HG02759 (cell line): ENCODE data around the gene TMEM63C.
A peak's percentile ranks its signal among the peaks of the same experiment; 100 is the strongest.

Source experiments
- ATAC-seq: cut with Tn5 transposase; IDR thresholded peaks from one replicate; pipeline ENCODE4 v1.9.1; 2021; ENCODE audit warnings: mild to moderate bottlenecking, moderate library complexity; ENCODE audit not compliant: unreplicated experiment

The TMEM63C gene, protein sequence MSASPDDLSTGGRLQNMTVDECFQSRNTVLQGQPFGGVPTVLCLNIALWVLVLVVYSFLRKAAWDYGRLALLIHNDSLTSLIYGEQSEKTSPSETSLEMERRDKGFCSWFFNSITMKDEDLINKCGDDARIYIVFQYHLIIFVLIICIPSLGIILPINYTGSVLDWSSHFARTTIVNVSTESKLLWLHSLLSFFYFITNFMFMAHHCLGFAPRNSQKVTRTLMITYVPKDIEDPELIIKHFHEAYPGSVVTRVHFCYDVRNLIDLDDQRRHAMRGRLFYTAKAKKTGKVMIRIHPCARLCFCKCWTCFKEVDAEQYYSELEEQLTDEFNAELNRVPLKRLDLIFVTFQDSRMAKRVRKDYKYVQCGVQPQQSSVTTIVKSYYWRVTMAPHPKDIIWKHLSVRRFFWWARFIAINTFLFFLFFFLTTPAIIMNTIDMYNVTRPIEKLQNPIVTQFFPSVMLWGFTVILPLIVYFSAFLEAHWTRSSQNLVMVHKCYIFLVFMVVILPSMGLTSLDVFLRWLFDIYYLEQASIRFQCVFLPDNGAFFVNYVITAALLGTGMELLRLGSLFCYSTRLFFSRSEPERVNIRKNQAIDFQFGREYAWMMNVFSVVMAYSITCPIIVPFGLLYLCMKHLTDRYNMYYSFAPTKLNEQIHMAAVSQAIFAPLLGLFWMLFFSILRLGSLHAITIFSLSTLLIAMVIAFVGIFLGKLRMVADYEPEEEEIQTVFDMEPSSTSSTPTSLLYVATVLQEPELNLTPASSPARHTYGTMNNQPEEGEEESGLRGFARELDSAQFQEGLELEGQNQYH

DNA sequence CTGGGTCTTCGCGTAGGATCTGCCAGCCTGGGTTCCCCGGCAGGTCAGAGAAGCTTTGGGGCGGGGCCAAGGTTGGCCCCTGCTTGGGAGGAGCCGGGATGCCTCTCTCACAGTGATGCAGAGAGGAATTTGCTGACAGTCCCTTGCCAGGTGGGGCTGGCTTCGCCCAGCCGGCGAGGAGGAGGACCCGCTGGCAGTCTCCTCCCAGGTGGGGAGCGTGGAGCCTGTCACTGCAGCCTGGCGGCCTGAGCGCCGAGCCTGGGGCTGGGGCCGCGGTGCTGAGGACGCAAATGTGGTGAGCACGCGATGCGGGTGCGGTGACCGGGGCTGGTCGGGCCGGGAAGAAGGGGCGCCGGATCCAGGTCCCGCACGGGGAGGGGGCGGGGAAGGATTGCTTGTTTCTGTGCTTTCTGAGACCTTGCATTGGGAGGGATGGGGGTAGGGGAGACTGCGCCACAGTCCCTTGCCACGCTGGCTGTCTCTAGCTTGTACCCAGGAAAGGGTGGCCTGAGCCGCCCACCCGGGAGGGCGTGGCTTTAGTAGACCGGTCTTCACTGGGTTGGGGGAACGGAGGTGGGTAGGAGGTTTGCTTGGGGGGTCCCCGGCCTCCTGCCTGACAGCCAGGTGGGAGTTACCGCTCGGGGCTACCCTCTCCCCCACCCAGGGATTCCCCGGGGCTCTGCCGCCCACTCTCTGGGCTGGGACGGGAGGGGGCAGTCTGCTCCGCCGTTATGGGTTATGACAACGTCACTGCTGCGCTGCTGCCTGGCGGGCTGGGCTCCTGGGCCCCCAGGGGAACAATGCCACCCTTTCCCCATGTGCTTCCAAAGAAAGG is at the start of gene TMEM63C:
Gene TMEM63C, plus strand, starts transcription at position 196 of the 835 bp plus-strand sequence. CDS start 37,016 bp downstream, outside the sequence.
- peak; percentile 88 for ATAC-seq

DNA sequence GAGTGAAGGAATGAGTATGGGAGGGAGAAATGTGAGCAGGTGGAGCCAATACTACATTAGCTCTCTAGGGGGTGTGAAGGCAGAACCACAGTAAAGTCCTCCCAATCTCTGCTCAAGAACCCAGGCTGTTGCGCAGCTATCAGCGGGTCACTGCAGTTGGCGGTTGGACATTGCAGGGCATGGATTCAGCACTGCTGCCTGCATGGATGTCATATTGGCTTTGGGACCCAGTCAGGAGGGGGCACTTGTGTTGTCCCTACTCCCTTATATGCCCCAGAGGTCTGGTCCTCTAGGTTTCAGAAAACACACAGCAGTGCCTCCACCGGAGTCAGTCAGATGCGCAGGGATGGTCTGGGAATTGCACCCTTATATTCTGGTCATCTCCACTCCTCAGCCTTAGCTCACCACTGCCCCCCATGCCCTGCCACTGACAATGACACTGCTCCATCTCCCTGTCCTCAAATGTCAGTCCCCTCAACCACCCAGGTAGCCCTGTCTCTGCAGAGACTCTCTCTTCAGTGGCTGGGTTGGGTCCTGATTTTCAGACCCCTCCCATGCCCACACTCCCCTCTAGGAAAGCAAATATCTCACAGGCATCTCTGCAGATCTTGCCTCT is 49.6 kb upstream of the TMEM63C start:
- ATAC-seq, result no peak

DNA sequence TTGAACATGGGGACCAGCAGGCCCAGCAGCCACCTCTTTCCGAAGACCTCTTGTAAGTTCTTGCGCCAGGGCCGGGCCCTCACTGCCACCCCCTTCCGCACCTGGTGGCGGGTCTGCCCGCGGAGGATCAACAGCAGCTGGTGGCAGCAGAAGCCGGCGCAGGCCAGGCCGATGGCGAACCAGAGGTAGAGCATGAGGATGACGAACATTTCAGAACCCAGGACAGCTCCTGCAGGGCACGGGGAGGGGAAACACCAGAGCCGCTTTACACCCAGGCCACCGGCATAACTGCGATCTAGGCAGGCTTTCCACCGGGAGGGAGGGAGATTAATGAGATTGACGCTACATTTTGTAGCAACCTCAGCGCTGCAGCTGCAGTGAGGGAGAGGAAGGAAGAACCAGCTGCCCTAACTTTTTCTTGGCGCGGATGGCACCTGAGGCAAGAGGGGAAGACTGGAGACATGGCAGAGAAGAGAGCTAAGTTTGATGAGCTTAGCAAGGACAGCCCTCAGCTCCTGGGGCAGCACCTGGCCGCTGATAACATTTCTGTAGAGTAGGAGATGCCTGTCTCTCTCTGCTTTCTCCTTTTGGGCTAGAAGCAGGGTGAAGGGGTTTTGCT is 47.8 kb upstream of the TMEM63C start:
- ATAC-seq, result peak; percentile 73

DNA sequence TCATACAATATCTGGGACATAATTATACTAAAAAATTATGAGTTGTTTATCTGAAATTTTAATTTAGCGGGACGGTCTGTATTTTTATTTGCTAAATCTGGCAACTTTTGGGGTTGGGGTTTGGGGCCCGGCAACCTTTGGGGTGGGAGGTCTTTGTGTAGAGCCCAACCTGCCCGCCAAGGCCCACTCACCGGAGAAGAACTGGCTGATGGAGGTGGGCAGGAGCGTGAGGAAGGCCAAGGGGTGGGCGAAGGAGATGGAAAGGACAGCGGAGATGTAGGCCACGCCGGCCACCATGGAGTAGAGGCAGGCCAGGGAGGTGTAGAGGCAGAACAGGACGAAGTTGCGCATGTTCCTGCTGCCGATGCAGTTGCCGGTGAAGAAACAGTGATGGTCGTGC is 42.6 kb upstream of the TMEM63C start:
- ATAC-seq, result no peak

DNA sequence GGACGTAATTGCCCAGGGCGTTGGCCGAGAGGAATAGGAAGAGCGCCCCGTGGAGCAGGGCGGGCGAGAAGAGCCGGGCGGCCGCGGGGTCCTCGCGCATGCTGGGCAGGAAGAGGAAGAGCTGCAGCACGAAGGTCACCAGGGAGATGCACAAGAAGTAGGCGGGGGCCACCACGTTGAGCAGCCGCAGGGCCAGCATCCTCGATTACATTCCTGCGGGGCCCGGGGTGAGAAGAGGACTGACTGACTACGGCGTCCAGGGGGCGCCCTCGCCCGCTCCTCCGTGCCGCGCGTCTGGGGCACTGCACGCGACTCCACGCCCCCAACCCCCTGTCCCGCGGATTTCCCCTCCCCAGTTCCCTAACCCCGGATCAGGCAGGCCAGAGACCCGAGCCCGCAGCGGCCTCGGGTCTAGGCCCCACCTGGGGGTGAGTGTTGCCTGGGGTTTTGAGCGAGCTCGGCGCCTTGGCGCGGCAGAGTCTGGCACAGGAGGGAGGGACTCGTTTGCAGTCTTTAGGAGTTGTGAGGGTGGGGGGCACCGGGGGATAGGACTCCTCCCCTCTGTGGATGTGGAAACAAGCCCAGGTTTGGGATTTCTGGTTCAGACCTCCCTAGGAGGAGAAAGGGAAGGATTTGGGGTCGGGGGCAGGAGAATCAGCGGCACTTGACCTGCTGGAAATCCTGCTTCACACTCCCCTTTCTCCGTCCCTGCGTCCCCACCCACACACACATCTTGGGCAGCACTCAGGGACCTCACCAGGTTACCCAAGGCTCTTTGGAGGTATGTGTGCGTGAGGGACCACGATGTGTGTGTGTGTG is 41.8 kb upstream of the TMEM63C start:
- ATAC-seq, result peak; percentile 56

DNA sequence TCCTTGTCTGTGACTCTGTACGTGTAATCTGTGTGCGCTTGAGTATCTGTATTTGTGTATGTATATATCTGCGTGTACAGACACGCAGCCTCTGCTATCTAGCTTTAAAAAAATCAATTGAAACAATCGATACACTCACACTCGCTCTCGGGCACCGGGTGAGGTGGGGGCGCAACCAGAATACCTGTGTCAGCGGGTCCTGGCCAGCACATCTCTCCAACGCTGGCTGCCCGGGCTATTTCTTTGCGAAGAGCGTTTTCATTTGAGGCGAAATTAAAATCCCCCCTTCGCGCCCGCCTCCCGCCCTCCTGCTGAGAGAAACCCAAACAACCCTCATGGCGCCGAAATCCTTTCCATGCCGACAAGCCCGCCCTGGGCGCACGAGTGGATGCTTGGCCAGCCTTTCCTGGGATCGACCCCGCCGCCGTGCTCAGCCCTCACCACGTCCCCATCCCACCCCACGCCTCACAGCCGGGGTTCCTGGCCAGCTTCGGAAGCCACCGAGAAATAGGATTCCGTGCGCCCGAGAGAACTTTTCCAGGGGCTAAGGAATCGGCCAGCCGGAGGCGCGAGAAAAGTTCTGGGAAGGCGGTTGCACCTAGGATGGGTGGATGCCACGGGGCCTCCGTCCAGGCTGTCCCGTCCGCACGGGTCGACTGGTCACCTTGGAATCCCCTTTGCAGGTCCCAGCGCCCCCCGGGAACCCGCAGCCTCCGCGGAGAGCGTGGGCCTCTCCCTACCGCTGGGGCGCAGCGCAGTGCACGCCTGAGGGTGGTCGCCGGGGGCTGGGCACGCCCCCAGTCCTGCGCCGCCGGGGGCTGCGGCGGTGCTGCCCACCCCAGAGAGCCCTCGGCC is 41.0 kb upstream of the TMEM63C start:
- ATAC-seq, result no peak

DNA sequence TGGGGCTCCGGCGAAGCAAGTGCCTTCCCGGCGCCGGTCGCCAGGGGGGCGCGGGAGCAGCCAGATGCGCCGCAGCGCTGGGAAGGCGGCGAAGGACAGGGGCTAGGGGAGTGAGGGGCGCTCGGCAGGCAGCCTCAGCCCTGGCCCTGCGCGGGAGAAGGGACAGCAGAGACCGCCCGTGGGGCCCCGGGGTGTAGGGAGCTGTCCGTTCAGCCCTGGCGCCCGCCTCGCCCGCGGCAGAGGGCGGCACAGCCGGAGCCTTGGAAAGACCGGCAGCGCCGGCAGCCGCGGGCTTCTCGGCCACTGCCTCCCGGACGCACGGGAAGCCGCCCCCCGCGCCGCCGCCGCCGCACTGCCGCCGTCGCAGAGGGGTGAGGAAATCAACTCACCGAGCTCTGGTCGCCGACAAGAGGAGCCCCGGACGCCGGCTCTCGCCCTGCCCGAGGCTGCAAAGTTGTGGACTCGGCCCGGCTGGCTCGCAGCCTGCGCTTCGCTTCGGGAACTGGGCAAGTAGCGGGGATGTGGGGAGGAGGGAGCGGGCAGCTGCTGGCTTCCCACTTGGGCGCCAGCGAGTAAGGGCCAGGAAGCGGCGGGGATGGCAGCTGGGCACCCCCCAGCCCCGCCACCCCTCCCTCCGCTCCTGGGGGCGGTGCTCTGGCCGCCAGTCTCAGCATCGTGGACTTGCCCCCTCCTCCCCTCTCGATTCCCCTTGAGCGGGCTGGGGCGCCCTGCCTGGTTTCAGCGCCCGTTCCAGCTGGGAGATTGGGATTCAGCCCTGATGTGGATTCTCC is 40.2 kb upstream of the TMEM63C start, which contains the start of gene ZDHHC22:
Gene ZDHHC22, minus strand, starts transcription at position 578 of the 791 bp plus-strand sequence. CDS start 2,053 bp downstream, outside the sequence.
- ATAC-seq, result peak; percentile 59

DNA sequence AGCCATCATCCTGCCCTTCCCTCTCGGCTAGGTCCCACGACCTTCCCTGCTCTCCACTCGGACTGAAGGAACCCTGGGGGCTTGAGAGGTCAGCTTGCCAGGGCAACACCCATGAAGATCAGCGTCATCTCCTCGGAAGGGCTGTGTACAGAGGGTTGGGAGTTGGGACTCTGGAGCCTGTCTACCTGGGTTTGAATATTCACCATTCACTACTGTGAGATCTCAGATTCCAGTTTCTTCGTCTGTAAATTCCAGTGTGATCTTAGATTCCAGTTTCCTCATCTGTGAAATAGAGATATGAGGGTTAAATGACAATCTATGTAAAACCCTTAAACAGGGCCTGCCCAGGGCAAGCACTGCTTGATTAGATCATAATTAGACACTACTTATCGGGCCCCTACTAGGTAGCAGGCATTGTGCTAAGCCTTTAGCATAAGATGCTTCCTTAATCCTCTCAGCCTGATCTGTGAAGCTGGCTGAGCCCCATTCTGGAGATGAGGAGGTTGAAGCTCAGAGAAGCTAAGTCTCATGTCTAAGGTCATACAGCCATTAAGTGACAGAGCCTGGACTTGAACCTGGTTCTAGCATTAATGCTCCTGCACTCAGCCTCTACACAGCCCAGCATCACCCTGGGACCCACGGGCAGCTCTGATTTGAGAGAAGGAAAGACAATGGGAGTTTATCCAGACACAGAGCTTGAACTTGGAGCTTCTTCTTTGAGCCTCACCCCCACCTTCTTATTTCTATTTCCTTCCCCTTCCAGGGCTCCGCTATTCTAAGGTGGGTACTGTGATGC is 39.4 kb upstream of the TMEM63C start:
- ATAC-seq, result no peak

DNA sequence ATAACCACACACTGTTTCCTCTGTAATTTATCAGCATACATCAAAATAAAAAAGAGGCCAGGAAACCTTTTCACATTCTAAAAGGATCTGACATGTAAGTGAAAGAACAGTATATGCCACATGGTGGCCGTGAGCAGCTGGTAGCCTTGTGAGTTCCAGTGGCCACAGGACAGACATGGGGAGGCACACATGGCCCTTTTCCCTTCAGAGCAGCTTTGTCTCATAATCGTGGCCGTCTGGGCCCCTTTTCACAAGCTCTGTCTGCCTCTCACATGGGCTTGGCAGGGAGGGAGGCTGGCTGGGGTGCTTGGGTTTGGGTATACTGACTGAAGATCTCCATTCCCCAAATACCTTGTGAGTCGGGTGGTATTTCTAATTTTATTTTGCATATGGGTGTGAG is 38.5 kb upstream of the TMEM63C start:
- no peak for ATAC-seq

DNA sequence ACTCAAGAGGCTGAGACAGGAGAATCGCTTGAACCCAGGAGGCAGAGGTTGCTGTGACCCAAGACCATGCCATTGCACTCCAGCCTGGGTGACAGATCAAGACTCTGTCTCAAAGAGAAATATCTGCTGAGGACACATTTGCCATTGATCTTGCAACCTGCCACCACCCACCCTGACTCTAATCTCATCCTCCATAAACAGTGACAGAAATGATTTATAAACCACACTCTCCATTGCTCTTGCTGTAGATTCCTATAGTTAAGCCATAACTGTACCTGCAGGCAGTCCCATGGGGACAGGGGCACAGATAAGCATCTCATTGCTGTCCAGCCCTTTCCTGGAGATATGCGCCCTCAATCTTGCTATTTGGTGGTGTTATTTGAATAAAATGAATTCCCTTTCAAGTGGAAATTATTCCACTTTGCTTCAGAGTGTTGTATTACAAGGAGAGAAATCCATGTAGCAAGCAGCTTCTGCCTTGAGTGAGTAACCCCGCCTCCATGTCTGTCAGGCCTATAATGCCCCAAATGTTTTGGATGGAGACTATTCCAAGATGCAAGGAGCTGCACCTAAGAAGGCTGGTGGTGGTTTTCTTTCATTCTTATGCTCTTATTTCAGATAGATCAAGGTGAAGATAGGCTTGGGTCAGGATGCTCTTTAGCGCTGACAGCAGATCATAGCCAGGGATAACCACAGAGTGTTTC is 37.0 kb upstream of the TMEM63C start:
- no peak for ATAC-seq

DNA sequence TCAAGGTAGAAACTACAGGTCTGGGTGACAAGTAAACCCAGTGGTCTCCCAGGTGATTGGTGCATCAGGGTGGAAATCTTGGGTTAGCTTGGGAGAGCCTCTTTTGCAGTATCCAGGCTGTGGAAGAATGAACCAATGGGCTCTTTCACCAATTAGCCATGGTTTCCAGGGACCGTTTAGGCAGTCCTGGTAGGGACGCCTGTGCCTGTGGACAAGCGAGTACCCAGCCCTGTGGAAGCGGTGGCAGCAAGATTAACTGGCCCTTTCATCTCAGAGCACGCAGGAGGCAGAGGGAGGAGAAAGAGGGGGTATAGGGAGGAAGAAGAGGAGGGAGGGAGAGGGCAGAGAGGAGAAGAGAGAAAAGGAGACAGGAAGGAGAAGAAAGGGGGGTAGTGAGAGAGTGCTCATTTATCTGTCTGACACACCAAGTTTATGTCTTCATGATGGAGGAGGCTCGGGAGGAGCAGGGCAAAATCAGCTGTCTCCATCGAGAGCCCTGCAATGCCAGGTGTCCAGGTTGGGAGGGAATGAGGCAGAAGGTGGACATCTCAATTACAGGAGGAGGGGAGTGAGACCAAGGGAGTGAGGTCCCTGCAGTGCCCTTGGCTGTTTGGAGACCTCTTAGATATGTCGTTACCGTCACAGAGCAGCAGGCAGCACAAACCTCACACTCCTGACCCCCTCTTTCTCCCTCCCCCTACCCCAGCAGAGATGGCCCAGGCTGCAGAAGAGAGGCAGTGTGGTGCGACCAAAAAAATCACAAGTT is 35.4 kb upstream of the TMEM63C start:
- ATAC-seq, result no peak

DNA sequence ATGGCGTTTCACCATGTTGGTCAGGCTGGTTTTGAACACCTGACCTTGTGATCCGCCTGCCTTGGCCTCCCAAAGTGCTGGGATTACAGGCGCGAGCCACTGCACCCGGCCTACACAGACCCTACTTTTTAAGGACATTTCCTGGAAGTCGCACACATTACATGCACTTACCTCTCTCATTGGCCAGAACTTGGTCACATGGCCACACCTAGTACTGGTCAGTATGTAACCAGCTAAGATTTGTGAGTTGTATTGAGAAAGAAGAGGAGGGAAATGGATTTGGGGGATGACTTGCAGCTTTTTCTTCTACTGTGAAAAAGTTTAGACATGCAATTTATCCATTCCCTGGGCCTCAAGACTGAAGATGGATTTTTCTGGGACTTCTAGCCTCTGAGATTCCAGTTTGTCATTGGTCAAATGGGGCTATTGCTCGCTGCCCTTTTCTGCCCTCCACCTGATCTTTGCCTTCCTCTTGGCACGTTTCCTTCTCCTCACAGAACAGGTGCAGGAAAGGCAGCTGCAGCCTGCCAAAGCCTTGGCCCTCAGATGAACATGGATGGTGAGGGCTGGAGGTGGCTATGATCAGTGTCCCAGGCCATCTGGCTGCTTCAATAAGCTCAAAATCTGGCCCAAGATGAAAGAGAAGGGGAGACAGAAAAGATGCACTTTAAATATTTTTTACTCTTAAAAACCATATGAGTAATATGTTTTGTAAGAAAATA is 32.9 kb upstream of the TMEM63C start:
- no peak for ATAC-seq

DNA sequence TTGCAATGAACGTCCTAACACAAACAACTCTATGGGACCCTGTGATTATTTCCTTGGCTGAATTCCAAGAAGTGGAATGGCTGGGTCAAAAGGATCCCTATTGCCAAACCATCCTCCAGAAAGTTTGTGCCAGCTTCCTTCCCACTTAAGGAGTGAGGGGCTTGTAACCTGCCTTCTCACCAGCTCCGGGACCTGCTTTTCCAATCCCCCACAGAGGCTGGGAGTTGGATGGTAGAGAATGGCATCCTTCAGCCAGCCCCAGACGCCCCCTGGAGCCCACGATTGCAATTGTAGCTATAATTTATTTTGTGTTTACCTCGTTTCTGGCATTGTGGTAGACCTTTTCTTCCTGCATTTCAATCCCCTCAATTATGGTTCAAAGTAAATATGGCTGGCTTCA is 30.4 kb upstream of the TMEM63C start:
- ATAC-seq, result no peak

DNA sequence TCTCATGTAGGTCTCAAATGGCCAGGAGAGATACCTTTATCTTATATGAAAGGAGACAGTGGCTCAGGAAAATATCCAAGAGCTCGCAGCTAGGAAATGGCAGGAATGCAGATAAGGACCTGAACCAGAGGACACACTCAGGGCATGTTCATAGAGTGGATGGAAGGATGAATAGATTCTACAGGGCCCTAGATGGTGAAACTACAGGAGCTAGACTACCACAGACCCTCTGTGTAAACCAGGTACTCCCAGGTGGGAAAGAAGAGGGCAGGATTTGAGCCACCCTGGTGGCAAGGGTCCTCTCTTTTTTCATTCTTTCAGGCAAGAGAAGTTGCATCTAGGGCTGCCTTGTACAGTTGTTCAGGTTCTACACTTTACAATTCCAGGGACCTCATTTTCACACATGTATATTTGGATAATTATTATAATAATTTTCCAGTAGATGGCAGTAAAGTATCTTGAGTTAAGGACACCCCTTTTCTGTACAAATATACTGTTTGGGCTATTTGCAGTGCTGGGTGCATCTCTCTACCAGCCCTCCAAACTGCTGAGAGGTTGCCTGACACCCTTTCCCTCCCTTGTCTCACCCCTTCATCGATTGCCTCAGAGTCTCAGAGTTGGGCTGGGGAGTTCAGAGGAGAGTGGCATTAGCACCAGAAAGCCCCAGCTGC is 29.5 kb upstream of the TMEM63C start:
- no peak for ATAC-seq
